Esophagus muscularis mucosa (tissue), 4 donors: ENCODE measurements around the gene ISCA2. TPM values are rescaled to one million over a fixed set of nuclear protein-coding genes. Genes with fewer than 3 reads are reported as not detected.

ENCODE experiments used
- DNase-seq: peaks from one replicate; pipeline ENCODE4 v3.0.0-alpha.2; 2017; ENCODE audit errors: extremely low spot score
- H3K27ac ChIP-seq, 4 donors: fragments of 200-600 bp; sonication (generic); replicated peaks in 1 of 4; 1 replicate in 3 of 4; 2 replicates in 1 of 4; pipeline ENCODE4 v1.5.1; 2016 to 2019; ENCODE audit warnings: mild to moderate bottlenecking in 1 of 4
- H3K27me3 ChIP-seq, 4 donors: fragments of 200-600 bp; sonication (generic); one replicate each; pipeline versions ENCODE4 v1.5.1 to v1.6.0; 2016 to 2019
- H3K36me3 ChIP-seq, 4 donors: fragments of 200-600 bp; sonication (generic); one replicate each; pipeline ENCODE4 v1.5.1; 2016 to 2019
- H3K4me1 ChIP-seq, 4 donors: fragments of 200-600 bp; sonication (generic); one replicate each; pipeline ENCODE4 v1.5.1; 2016 to 2019
- H3K4me3 ChIP-seq, 4 donors: fragments of 200-600 bp; sonication (generic); 1 replicate in 2 of 4; 2 replicates in 2 of 4; pipeline ENCODE4 v1.5.1; 2016 to 2019; ENCODE audit warnings: mild to moderate bottlenecking in 4 of 4, moderate library complexity in 1 of 4
- H3K9me3 ChIP-seq, 4 donors: fragments of 200-600 bp; sonication (generic); 1 replicate in 3 of 4; 2 replicates in 1 of 4; pipeline ENCODE4 v1.5.1; 2016 to 2019
- CTCF ChIP-seq, 3 experiments: fragments of 200-600 bp in 2 of 3; fragments of 450-650 bp in 1 of 3; sonication (generic) in 2 of 3; IDR thresholded peaks; one replicate each; pipeline ENCODE4 v1.5.1; 2017 to 2019; ENCODE audit warnings: antibody characterized with exemption in 3 of 3, mild to moderate bottlenecking in 2 of 3, moderate library complexity in 1 of 3
- EP300 ChIP-seq: sonication (generic); formaldehyde crosslinking; IDR thresholded peaks from one replicate; pipeline ENCODE4 v1.6.1; 2017; ENCODE audit warnings: antibody characterized with exemption
- POLR2A ChIP-seq: fragments of 450-650 bp; IDR thresholded peaks from one replicate; pipeline ENCODE4 v1.6.1; 2017; ENCODE audit warnings: antibody characterized with exemption, moderate library complexity, mild to moderate bottlenecking, low read depth
- POLR2AphosphoS5 ChIP-seq, 2 donors: sonication (generic); formaldehyde crosslinking; IDR thresholded peaks; one replicate each; pipeline ENCODE4 v1.6.1; 2017; ENCODE audit warnings: antibody characterized with exemption in 2 of 2
- WGBS: methylation state at CpG from one replicate; pipeline ENCODE4 v1.1.5; 2018; 5-methylcytosine and 5-hydroxymethylcytosine counted together
- intact Hi-C: fragments of 100-400 bp; cut with DNase I; formaldehyde crosslinking; loops from one replicate; pipeline ENCODE4 v1.15.1; 2023
- total RNA-seq, 4 donors: library from RNA; depleted of rRNA; stranded (reverse); fragments of >200 nt; gene quantifications; one replicate each; pipeline versions ENCODE4 v1.1.0 to v1.2.1, GENCODE V29; 2016

ISCA2 gene
- total RNA-seq, 4 donors from 2014 or later: 5.8 to 20.4 (median 15.1) TPM

DNA sequence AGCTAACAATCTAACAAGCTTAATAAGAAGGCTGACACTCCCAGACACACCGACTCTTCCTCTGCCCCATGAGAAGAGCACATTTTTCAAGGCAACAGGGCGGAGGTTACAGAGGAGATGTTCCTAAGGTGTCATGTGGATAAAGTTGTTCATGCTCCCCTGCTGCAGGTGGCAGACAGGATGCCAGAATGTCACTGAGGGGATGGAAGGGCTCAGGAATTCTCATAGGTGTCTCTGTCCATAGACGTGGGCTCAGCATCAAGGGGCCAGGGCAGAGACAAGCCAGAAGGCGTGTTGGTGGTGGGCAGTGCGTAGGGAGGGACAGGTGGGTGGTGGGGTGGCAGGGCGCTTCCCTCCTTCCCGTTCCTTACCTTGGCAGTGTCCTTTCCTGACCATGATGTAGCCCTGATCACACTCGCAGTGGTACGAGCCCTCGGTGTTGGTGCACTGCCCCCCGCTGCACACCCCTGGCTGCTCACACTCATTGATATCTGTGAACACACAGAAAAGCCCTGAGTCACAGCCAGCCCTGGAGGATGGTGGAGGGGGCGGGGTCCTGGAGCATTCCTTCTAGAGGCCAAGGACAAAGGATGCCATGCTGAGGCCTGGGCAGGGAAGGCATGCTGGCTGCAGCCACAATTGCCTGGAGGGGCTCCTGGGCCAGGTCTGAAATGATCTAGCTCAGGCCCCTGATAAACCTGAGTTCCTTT is 23.0 kb downstream of the ISCA2 start:
- DNase-seq: no peak
- Histone ChIP-seq H3K36me3 (peaks cover 0 to 20% (median 8%) of the 10 kb centered on the region in 4 donors), H3K4me1 (no peaks in the 10 kb centered on the region), H3K27ac (no peak overlapping the region), H3K4me3 (no peak overlapping the region), H3K27me3 (no peaks in the 10 kb centered on the region), H3K9me3 (no peaks in the 10 kb centered on the region)
- intact Hi-C loops: no loop called here
- WGBS: 87% methylated on average over 11 of the region's 12 CpGs
- TF ChIP-seq EP300: no peak
- no peak for TF ChIP-seq CTCF (IDR thresholded peaks at IDR 0.05)
- TF ChIP-seq POLR2A: no peak
- no peak for TF ChIP-seq POLR2AphosphoS5 (IDR thresholded peaks at IDR 0.05)

DNA sequence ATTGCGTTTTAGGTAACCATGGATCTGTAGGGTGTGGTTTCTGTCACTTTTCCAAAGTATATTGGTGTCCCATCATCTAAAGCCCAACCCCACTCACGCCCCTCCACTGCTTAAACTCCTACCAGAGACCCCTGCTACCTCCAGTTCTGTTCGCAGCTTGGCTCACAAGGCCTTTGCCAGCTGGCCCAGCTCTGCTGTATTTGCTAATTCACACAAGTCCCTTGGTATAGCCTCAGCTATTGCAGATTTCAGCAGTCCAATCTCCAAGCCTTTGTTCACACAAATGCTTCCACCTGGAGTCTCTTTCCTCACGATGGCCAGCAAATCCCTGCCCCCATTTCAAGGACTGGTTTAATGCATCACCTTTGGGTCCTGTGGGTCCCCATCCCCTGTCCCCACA is 24.2 kb downstream of the ISCA2 start:
- no peak for DNase-seq
- H3K4me3 ChIP-seq: no peak overlapping the region
- H3K27me3 ChIP-seq: no peaks in the 10 kb centered on the region
- intact Hi-C loops: no loop called here
- H3K27ac ChIP-seq: no peak overlapping the region
- TF ChIP-seq CTCF (IDR thresholded peaks at IDR 0.05): no peak
- TF ChIP-seq POLR2AphosphoS5 (IDR thresholded peaks at IDR 0.05): no peak
- no peak for TF ChIP-seq POLR2A
- no peak for TF ChIP-seq EP300
- no peaks in the 10 kb centered on the region for H3K4me1 ChIP-seq
- H3K9me3 ChIP-seq: no peaks in the 10 kb centered on the region
- WGBS: 85% methylated on average over 4 of the region's 4 CpGs
- peaks cover 0 to 16% (median 14%) of the 10 kb centered on the region in 4 donors for H3K36me3 ChIP-seq

DNA sequence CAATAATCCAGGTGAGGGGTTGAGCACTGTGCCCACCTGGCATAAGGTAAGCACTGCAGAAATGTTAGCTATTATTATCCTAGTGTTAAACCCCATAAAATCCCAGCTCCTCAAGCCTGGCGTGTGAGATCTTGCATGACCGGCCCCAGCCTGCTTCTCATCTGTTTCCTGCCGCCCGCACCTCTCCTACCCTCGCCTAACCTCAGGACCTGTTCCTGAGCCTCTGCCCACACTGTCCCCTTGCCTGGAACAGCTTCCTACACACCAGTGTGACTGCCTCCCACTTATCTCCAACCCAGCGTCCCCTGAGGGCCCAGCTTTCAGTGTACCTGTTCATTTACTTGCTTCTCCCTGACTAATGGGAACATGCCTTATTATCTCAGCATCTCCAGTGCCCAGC is 24.7 kb downstream of the ISCA2 start:
- intact Hi-C loops: no loop called here
- H3K4me3 ChIP-seq: no peak overlapping the region
- 83% methylated on average over 6 of the region's 6 CpGs for WGBS
- H3K4me1 ChIP-seq: no peaks in the 10 kb centered on the region
- H3K27me3 ChIP-seq: no peaks in the 10 kb centered on the region
- no peak for DNase-seq
- peaks cover 0 to 16% (median 13%) of the 10 kb centered on the region in 4 donors for H3K36me3 ChIP-seq
- H3K9me3 ChIP-seq: no peaks in the 10 kb centered on the region
- TF ChIP-seq CTCF (IDR thresholded peaks at IDR 0.05) (no peak), EP300 (no peak), POLR2AphosphoS5 (IDR thresholded peaks at IDR 0.05) (no peak), POLR2A (no peak)
- H3K27ac ChIP-seq: no peak overlapping the region

- Histone ChIP-seq H3K27ac (no peak overlapping the region), H3K9me3 (no peaks in the 10 kb centered on the region), H3K4me3 (no peak overlapping the region), H3K27me3 (no peaks in the 10 kb centered on the region), H3K36me3 (peaks cover 0 to 16% (median 11%) of the 10 kb centered on the region in 4 donors), H3K4me1 (no peaks in the 10 kb centered on the region)
- TF ChIP-seq POLR2A: no peak
- TF ChIP-seq CTCF (IDR thresholded peaks at IDR 0.05): no peak
- no peak for TF ChIP-seq POLR2AphosphoS5 (IDR thresholded peaks at IDR 0.05)
- TF ChIP-seq EP300: no peak
- WGBS: 78% methylated on average over 6 of the region's 6 CpGs
- DNase-seq: no peak
- intact Hi-C loops: no loop called here
Observed at GRCh38 chr14:74519316-74520074, 25.9 kb downstream of the ISCA2 start.
